Gastroesophageal sphincter (tissue), 4 donors: ENCODE data around the gene UTP25. TPM values are rescaled to one million over a fixed set of nuclear protein-coding genes. Genes with fewer than 3 reads are reported as not detected.

Experiments
- ATAC-seq: fragments of 150-250 bp; one replicate; pipeline ENCODE4 v1.9.1; 2016; ENCODE audit warnings: mild to moderate bottlenecking, moderate library complexity
- H3K27ac ChIP-seq, 4 donors: fragments of 200-600 bp; sonication (generic) in 3 of 4; 1 replicate in 3 of 4; 2 replicates in 1 of 4; pipeline ENCODE4 v1.5.1; 2016 to 2019
- H3K27me3 ChIP-seq: fragments of 200-600 bp; sonication (generic); one replicate; pipeline ENCODE4 v1.5.1; 2019
- H3K36me3 ChIP-seq, 2 donors: fragments of 200-600 bp; sonication (generic); one replicate each; pipeline ENCODE4 v1.5.1; 2019; ENCODE audit warnings: control low read depth in 1 of 2
- H3K4me1 ChIP-seq, 3 donors: fragments of 200-600 bp; sonication (generic); 1 replicate in 2 of 3; 2 replicates in 1 of 3; pipeline ENCODE4 v1.5.1; 2016 to 2019; ENCODE audit warnings: control low read depth in 2 of 3
- H3K4me3 ChIP-seq, 2 donors: fragments of 200-600 bp; sonication (generic); one replicate each; pipeline ENCODE4 v1.5.1; 2019; ENCODE audit warnings: mild to moderate bottlenecking in 1 of 2, moderate library complexity in 1 of 2
- H3K9me3 ChIP-seq, 3 donors: fragments of 200-600 bp; sonication (generic); one replicate each; pipeline ENCODE4 v1.5.1; 2017 to 2019; ENCODE audit warnings: control low read depth in 2 of 3
- EP300 ChIP-seq: sonication (generic); formaldehyde crosslinking; IDR thresholded peaks from one replicate; pipeline ENCODE4 v1.6.1; 2017; ENCODE audit warnings: antibody characterized with exemption, mild to moderate bottlenecking
- POLR2A ChIP-seq, 2 donors: fragments of 450-650 bp; IDR thresholded peaks; one replicate each; pipeline ENCODE4 v1.6.1; 2017; ENCODE audit warnings: antibody characterized with exemption in 2 of 2, mild to moderate bottlenecking in 2 of 2, moderate library complexity in 1 of 2
- POLR2AphosphoS5 ChIP-seq: sonication (generic); formaldehyde crosslinking; IDR thresholded peaks from one replicate; pipeline ENCODE4 v1.6.1; 2017; ENCODE audit warnings: antibody characterized with exemption
- WGBS, 2 donors: methylation state at CpG; one replicate each; pipeline ENCODE4 v1.1.5; 2018; ENCODE audit warnings: low coverage in 1 of 2; 5-methylcytosine and 5-hydroxymethylcytosine counted together
- total RNA-seq, 4 donors: library from RNA; depleted of rRNA; stranded (reverse); fragments of >200 nt; gene quantifications; one replicate each; pipeline ENCODE4 v1.1.0, GENCODE V29; 2016
- TF ChIP-seq, protein P1 (sequence below), 4 experiments: fragments of 200-600 bp in 2 of 4; fragments of 450-650 bp in 2 of 4; sonication (generic) in 1 of 4; IDR thresholded peaks; one replicate each; pipeline ENCODE4 v1.5.1; 2017 to 2019; ENCODE audit warnings: antibody characterized with exemption in 4 of 4, mild to moderate bottlenecking in 2 of 4, moderate library complexity in 2 of 4

The UTP25 gene
- total RNA-seq, 4 donors from 2014 or later: 4.5 to 8.7 (median 8.0) TPM

- Histone ChIP-seq H3K27me3 (no peaks in the 10 kb centered on the region), H3K4me1 (peaks cover 0 to 25% (median 0%) of the 10 kb centered on the region in 3 donors), H3K4me3 (peak within 1 kb of the TSS; percentile 0 to 50), H3K9me3 (no peaks in the 10 kb centered on the region), H3K27ac (peak within 1 kb of the TSS in 1 of 4 donors; percentile 29), H3K36me3 (no peaks in the 10 kb centered on the region)
- peak in 1 of 2 donors; percentile 17 for TF ChIP-seq POLR2A (IDR thresholded peaks at IDR 0.05)
- TF ChIP-seq, protein P1, sequence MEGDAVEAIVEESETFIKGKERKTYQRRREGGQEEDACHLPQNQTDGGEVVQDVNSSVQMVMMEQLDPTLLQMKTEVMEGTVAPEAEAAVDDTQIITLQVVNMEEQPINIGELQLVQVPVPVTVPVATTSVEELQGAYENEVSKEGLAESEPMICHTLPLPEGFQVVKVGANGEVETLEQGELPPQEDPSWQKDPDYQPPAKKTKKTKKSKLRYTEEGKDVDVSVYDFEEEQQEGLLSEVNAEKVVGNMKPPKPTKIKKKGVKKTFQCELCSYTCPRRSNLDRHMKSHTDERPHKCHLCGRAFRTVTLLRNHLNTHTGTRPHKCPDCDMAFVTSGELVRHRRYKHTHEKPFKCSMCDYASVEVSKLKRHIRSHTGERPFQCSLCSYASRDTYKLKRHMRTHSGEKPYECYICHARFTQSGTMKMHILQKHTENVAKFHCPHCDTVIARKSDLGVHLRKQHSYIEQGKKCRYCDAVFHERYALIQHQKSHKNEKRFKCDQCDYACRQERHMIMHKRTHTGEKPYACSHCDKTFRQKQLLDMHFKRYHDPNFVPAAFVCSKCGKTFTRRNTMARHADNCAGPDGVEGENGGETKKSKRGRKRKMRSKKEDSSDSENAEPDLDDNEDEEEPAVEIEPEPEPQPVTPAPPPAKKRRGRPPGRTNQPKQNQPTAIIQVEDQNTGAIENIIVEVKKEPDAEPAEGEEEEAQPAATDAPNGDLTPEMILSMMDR (IDR thresholded peaks at IDR 0.05): no peak
- peak; percentile 77 for ATAC-seq
- WGBS, 2 donors: 22 to 24% methylated on average over 2 of the region's 46 CpGs
Measured at GRCh38 chr1:209805875-209806760, 21.7 kb upstream of the UTP25 start, which contains the start of gene IRF6. IRF6 (minus strand) TSS chr1:209806142; CDS start chr1:209801413, 4,729 bp downstream.

GRCh38 chr1:209807509-209807908 lies 20.3 kb upstream of the UTP25 start:
- H3K9me3 ChIP-seq: no peaks in the 10 kb centered on the region
- H3K4me1 ChIP-seq: peaks cover 0 to 13% (median 0%) of the 10 kb centered on the region in 3 donors
- no peaks in the 10 kb centered on the region for H3K36me3 ChIP-seq
- H3K4me3 ChIP-seq: no peak overlapping the region
- ATAC-seq: no peak
- H3K27me3 ChIP-seq: no peaks in the 10 kb centered on the region
- H3K27ac ChIP-seq: no peak overlapping the region
- 50 to 75% methylated on average over 1 to 4 of the region's 4 CpGs for WGBS, 2 donors
- TF ChIP-seq POLR2AphosphoS5 (no peak), EP300 (no peak), POLR2A (IDR thresholded peaks at IDR 0.05) (no peak)
- TF ChIP-seq, protein P1 (IDR thresholded peaks at IDR 0.05): no peak

DNA sequence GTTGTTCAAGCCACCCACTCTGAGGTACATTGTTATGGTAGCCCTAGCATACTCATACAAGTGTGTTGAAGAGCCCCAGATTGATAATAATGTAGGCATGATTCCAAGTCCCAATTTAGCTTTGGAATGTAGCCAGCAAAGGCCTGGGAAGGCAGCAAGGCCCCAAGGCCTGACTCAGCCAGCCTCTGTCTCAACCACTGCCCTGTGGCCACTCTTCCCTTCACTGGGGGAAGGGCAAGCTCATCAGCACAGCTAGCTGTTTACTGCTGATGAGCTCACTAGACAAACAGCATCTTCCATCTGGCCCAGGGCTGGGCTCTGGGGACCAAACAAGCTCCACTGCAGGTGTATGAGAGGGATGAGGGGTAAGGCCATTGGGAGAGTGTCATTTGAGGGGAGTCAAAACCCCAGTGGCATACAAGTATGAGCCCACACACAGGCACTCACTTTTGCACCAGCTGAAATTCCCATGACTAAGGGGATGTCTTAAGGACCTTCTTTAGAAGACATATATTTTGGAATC lies 19.7 kb upstream of the UTP25 start:
- TF ChIP-seq POLR2AphosphoS5: no peak
- TF ChIP-seq, protein P1 (IDR thresholded peaks at IDR 0.05): no peak
- TF ChIP-seq POLR2A (IDR thresholded peaks at IDR 0.05): no peak
- no peak for TF ChIP-seq EP300
- Histone ChIP-seq H3K27ac (no peak overlapping the region), H3K9me3 (no peaks in the 10 kb centered on the region), H3K27me3 (no peaks in the 10 kb centered on the region), H3K36me3 (no peaks in the 10 kb centered on the region), H3K4me3 (no peak overlapping the region), H3K4me1 (peaks cover 0 to 13% (median 0%) of the 10 kb centered on the region in 3 donors)
- no peak for ATAC-seq

- H3K27ac ChIP-seq: no peak overlapping the region
- no peaks in the 10 kb centered on the region for H3K36me3 ChIP-seq
- H3K27me3 ChIP-seq: no peaks in the 10 kb centered on the region
- no peak for ATAC-seq
- no peak overlapping the region for H3K4me3 ChIP-seq
- H3K4me1 ChIP-seq: peaks cover 0 to 13% (median 0%) of the 10 kb centered on the region in 3 donors
- no peaks in the 10 kb centered on the region for H3K9me3 ChIP-seq
- TF ChIP-seq POLR2AphosphoS5 (no peak), EP300 (no peak), POLR2A (IDR thresholded peaks at IDR 0.05) (no peak)
- TF ChIP-seq, protein P1 (IDR thresholded peaks at IDR 0.05): no peak
- 90 to 100% methylated on average over 1 to 2 of the region's 4 CpGs for WGBS, 2 donors
Measured at GRCh38 chr1:209809611-209810010, 18.2 kb upstream of the UTP25 start.

DNA sequence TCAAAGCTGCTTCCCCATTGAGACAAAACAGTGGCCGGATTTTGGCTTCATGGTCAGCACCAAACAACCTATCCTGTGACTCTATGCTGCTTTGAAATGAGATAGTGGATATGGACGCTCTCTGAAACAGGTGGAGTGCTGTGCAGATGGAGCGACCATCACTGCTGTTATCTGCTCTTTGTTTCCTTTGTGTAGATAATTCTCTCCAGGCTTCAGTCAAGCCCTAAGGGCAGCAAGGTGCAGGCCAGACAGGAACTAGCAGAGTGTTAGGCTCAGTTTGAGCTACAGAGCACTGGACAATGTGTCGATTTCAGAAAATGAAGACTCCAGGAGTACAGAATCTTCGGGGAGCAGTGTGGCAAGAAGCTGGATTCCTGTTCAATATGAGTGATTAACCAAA lies 17.0 kb upstream of the UTP25 start:
- no peak overlapping the region for H3K4me3 ChIP-seq

More for the DNA sequence above, 17.0 kb upstream of the UTP25 start:
- H3K4me1 ChIP-seq: peaks cover 0 to 7% (median 0%) of the 10 kb centered on the region in 3 donors
- H3K36me3 ChIP-seq: no peaks in the 10 kb centered on the region
- WGBS, 2 donors: 77% methylated on average over 5 of the region's 5 CpGs; no CpG with 5 or more reads in 1 of the 2 donors
- H3K27me3 ChIP-seq: no peaks in the 10 kb centered on the region
- TF ChIP-seq POLR2AphosphoS5: no peak
- TF ChIP-seq, protein P1 (IDR thresholded peaks at IDR 0.05): no peak
- TF ChIP-seq POLR2A (IDR thresholded peaks at IDR 0.05): no peak
- no peak for TF ChIP-seq EP300
- H3K27ac ChIP-seq: no peak overlapping the region
- no peaks in the 10 kb centered on the region for H3K9me3 ChIP-seq
- no peak for ATAC-seq
